Right renal cortex interstitium (tissue), 3 donors: Measurements from ENCODE around the gene CISTR. TPM values are rescaled to one million over a fixed set of nuclear protein-coding genes. Genes with fewer than 3 reads are reported as not detected.
"Not testable (repeated sequence)": the region's sequence is repeated elsewhere in the genome, so short reads cannot be mapped to it uniquely, and the experiment has no call there.

Experiments used
- DNase-seq, 3 donors: peaks; one replicate each; pipeline ENCODE4 v3.0.0-alpha.2; 2013; ENCODE audit warnings: low read depth in 3 of 3, low spot score in 2 of 3
- polyA plus RNA-seq, 3 donors: library from polyadenylated mRNA; unstranded; fragments of 120-200 nt; gene quantifications; one replicate each; pipeline ENCODE4 v1.2.1, GENCODE V29; 2013; ENCODE audit not compliant: insufficient read length in 3 of 3

The CISTR gene
- polyA plus RNA-seq, 3 donors: 0.23 TPM; not detected in 2

DNA sequence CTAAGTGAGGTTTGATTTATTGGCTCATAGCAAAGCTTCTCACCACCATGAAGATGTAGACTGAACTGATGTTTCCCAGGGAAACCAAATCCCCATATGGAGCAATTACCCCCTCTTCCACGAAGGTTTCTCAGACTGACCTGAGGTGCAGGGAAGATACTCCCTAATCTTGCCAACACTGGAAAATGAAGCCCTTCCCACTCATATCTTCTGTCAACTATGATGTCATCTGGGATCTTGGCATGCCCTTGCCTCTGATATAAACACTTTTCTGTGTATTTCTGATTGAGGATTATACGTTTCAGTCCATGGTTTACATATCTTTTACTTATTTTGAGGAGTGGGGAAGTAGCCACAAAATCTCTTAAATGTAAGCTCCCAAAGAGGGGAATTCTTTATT lies 14.1 kb upstream of the CISTR start:
- DNase-seq: no peak

- DNase-seq: no peak
Observed at GRCh38 chr12:53764615-53765014, 12.8 kb upstream of the CISTR start.

DNA sequence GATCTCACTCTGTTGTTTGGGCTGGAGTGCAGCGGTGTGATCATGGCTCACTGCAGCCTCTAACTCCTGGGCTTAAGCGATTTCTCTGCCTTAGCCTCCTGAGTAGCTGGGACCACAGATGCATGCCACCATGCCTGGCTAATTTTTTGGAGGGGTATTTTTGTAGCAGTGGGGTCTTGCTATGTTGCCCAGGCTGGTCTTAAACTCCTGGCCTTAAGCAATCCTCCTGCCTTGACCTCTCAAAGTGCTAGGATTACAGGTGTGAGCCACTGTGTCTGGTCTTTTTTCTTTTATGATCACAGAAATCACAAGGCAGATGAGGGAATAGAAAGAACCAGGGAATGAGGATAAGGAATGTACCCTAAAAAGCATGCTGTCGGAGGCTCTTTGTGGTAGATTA lies 11.0 kb upstream of the CISTR start:
- not testable (repeated sequence) for DNase-seq

DNA sequence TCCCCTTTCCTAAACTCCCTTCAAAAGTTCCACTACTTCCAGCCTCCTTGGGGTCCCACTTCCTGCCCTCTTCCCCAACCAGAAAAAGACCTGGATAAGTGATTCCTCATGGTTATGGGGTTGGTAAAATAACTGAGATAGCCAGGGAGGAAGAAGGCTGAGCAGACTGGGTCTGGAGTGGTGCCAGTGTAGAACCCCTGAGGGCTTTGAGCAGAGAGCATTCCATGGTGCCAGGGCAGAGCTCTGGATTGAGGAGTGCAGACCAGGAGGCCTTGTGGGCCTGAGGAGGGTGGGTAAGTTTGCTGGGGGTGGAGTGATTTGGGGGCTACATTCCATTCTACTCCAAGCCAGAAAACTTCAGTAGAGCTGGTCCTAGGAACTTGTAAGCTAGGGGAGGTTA lies 9.5 kb upstream of the CISTR start:
- DNase-seq: no peak

DNA sequence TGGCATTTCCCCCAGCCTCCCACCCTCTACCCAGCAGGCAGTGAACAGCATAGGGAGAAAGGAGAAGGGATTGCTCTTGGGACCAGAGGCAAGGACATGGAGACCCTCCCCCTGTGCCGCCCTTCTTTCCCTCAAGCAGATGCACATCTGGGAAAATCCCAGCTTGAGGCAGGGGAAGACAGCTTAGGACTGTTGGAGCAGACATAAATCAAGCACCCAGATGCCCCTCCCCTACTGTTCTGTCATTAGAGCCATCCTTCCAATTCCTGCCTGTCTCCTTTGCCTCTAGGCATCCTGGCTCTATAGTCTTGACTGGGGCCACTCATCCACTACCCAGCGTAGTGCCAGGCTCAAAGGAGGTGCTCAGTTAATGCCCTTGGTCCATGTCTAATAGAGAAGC lies 7.5 kb upstream of the CISTR start:
- DNase-seq: no peak

GRCh38 chr12:53758730-53759103 lies 6.9 kb upstream of the CISTR start:
- no peak for DNase-seq

- DNase-seq: no peak
Observed at GRCh38 chr12:53758081-53758729, 6.4 kb upstream of the CISTR start.

GRCh38 chr12:53757101-53757770 lies 5.5 kb upstream of the CISTR start:
- DNase-seq: no peak

DNA sequence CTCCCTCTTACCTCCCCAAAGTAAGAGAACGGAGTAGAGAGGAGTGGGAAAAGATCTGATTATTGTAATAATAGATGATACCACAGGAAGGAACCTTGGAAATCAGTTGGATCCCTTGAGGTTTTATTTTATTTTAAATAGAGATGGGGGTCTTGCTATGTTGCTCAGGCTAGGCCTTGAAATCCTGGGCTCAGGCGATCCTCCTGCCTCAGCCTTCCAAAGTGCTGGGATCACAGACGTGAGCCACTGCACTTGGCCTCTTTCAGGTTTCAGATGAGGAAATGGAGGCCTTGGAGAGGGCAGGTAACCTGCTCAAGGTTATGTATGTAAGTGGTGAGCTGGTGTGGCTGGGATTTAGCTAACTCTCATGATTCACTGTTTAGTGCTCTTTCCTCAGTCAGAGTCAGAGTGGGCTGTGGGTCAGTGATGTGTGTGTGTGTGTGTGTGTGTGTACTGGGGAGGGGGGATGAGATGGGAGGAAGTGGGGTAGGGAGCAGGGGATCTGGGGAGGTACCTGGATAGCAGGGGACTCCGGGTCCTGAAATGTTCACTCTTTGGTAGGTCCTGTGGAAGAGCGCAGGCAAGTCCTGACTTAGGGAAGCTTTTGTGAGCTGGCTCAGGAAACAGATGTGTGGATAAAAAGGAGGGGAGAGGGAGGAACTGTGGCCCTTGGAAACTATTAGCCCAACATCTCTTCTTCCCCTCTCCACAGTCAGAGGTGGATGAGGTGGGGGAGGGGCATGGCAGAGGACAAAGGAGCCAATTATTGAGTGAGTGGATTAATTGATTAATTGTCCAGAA lies 4.7 kb upstream of the CISTR start:
- no peak for DNase-seq

DNA sequence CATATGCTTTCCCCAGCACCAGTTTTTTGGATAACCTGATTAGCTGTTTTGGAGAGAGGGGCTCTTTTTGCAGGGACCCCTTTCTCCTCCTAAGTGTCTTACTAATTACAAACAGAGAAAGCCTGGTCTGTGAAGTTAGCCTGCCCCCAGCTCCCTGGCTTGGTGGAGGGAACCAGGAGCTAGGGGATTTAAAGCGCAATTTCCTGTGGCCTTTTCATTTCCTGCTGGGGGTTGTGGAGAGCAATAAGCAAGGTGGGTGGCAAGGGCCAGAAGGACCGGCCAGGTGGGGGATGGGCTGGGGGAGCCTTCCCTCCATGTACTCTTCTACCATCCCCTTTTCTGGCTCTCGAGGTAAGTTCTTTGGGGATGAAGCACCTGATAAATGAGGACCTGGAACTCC lies 4.1 kb upstream of the CISTR start:
- DNase-seq: no peak

- no peak for DNase-seq
Observed at GRCh38 chr12:53755451-53755891, 3.7 kb upstream of the CISTR start.

DNA sequence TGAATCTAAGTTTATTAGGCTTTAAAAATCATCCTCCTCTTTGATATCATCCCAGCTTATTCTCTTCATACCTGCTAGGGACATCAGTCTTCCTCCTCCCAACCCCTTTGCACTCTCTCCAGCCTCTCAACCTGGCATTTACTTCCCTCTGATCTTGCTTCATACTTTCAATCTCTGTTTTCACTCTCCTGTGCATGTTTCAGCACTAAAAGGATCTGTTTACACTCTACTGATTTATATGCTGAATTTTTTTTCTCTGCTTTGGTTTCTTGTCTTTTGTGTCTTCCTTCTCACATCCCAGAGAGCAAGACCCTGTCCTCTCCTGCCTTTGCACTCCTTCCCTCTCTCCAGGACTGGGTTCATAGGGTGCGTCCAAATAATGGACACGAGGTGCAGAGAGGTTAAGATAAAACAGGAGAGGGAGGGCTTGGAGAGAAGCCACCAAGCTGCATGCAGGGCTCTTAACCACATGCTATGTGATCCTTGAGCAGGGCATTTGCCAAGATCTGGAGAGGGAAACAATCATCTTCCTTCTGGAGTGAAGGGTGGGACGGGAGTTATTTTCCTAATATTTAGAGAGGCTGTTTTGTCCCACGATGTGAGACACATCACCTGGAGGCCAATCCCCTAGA lies 3.0 kb upstream of the CISTR start:
- no peak for DNase-seq

- no peak for DNase-seq
Observed at GRCh38 chr12:53754188-53754585, 2.4 kb upstream of the CISTR start.

DNA sequence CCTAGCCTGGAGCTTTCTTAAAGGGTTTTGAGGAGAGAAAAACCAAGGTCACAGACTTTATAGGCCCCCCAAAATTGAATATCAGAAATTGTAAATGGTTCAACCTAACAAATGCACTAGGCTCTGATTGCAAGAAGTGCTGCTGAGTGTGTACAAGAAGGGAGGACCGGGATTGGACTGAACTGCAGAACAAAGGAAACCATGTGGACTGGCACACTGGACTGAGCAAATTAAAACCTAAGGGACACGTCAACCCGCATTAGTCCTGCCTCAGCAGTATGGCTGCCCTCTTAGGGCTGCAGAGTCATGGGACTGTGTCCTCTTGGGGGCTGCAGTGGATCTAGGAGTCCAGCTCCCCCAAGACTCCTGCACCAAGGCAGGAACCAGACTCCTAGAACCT lies 842 bp upstream of the CISTR start:
- DNase-seq: no peak

DNA sequence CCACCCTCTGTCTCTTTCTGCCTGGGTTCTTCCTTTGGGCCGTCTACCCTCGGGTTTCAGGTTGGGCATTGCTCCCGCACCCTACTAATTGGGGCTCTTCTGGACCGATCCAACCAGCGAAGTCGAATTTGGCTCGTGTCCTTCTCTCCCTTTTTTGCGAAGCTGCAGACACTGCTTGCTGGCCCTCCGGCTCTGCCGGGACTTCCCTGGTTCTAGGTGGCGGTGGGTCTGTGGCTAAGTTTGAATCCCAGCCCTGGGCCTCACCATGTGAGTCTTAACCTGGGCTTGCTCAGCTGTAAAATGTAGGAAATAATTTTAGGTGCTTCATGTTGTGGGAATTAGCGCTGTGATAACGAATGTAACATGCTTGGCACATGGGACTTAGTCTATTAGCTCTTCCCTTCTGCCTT lies 418 bp upstream of the CISTR start:
- DNase-seq: no peak

GRCh38 chr12:53750812-53751335 lies 905 bp downstream of the CISTR start:
- no peak for DNase-seq

DNA sequence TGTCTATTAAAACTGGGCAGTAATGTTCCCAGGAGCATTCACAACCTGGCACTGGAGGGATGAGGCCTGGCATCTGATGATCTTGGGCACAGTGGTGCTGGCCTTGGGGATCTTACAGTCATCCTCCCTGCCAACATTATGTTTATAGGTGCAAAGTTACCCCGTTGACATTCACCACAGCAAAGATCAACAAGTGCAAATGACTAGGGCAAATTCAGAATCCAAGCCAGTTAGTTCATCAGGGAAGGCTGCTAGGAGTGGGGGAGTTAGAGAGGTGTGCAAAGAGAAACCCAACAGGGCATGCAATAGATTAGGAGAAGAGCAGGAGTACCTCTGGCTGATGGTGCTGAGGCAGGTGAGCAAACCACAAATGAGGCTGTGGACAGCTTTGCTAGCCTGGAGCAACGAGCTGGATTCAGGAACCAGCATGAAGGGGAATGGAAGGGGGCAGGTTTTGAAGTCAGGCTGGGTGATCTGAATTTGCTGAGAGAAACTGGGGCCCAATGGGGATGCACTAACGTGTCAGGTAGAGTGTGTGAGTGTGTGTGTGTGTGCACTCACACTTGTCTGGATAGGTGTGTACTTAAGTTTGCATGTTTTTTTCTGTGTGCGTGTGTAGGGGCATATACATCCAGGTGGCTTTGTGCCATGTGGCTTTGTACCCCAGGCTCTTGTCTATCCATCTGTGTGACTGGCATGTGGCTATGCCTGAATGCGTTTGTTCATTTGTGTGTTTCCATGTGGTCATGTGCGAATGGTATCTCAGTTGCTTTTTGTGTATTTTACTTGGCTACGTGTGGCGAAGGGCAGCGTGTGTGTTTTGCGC lies 1.6 kb downstream of the CISTR start:
- no peak for DNase-seq

- no peak for DNase-seq
Observed at GRCh38 chr12:53748072-53748840, 3.5 kb downstream of the CISTR start.

- no peak for DNase-seq
Observed at GRCh38 chr12:53747095-53747494, 4.7 kb downstream of the CISTR start.
